ENCODE measurements around the gene ELOVL5. TPM values are rescaled to one million over a fixed set of nuclear protein-coding genes. Genes with fewer than 3 reads are reported as not detected.
A peak's percentile ranks its signal among the peaks of the same experiment; 100 is the strongest.

Gene ELOVL5
- total RNA-seq, 4 donors from 2014 or later, result 58.4 to 97.0 (median 69.7) TPM

DNA sequence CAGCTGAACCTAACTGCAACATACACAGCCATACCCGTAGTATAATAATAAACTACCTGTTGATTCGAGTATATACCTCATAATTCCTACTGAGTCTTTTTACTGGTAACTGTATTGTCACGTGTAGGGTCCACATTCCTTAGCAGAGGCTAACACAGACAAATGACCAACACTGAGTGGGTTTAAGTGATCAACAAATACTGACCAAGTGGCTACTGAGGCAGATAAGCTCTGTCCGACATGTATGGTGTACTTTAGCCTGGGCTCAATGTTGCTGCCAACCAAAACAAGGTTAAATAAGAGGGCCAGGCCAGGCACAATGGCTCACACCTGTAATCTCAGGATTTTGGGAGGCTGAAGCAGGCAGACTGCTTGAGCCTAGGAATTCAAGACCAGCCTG, 12.7 kb downstream of the ELOVL5 start:
- no peak overlapping the region for H3K4me3 ChIP-seq
- H3K9me3 ChIP-seq, result no peaks in the 10 kb centered on the region
- DNase-seq (ENCODE audit: low spot score in 2 of 2), result no peak
- H3K36me3 ChIP-seq, result peaks cover 0 to 9% (median 0%) of the 10 kb centered on the region in 3 donors
- H3K4me1 ChIP-seq, result peaks cover 0 to 70% (median 21%) of the 10 kb centered on the region in 4 donors
- H3K27me3 ChIP-seq, result no peaks in the 10 kb centered on the region
- TF ChIP-seq, protein P1, sequence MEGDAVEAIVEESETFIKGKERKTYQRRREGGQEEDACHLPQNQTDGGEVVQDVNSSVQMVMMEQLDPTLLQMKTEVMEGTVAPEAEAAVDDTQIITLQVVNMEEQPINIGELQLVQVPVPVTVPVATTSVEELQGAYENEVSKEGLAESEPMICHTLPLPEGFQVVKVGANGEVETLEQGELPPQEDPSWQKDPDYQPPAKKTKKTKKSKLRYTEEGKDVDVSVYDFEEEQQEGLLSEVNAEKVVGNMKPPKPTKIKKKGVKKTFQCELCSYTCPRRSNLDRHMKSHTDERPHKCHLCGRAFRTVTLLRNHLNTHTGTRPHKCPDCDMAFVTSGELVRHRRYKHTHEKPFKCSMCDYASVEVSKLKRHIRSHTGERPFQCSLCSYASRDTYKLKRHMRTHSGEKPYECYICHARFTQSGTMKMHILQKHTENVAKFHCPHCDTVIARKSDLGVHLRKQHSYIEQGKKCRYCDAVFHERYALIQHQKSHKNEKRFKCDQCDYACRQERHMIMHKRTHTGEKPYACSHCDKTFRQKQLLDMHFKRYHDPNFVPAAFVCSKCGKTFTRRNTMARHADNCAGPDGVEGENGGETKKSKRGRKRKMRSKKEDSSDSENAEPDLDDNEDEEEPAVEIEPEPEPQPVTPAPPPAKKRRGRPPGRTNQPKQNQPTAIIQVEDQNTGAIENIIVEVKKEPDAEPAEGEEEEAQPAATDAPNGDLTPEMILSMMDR (IDR thresholded peaks at IDR 0.05), result no peak
- TF ChIP-seq POLR2A (IDR thresholded peaks at IDR 0.05) (no peak), EP300 (IDR thresholded peaks at IDR 0.05) (no peak)
- H3K27ac ChIP-seq, result peak overlapping the region in 1 of 4 donors; percentile 76
- WGBS, 2 donors, result 75 to 81% methylated on average over 4 of the region's 4 CpGs

DNA sequence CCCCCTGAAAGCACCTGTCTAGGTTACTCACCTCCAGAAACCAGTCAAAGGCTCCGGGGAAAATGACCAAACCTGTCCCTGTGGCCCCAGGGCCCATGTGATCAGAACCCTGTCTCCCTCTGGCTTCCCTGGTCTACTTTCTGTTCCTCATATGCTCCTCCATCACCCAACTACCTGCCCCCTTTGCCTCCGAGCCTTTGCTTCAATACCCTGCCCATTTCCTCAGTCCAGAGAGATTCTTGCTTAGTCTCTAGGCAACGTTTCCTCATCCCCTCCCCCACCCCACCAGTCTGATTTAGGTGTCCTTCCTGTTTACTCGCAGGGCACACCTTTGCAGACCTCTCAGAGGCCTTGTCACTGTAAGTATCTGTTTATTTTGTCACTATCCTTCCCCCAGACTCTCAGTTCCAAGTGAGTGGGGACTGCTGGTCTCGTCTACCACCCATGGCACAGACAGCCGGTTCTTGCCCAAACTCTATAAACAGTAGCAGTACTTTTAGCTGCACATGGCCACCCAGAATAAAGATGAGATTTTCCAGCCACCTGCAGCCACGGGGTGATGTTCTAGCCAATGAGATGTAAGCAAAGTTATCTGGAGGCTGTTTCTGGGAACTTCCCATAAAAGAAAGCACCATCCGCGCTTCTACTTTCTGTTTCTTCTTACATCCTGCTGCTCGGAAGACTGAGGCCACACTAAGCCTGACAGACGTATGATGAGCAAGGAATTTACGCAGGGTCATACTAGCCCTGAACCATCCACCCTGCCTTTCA, 13.3 kb downstream of the ELOVL5 start:
- H3K4me3 ChIP-seq, result peak overlapping the region in 1 of 4 donors; percentile 10

DNA sequence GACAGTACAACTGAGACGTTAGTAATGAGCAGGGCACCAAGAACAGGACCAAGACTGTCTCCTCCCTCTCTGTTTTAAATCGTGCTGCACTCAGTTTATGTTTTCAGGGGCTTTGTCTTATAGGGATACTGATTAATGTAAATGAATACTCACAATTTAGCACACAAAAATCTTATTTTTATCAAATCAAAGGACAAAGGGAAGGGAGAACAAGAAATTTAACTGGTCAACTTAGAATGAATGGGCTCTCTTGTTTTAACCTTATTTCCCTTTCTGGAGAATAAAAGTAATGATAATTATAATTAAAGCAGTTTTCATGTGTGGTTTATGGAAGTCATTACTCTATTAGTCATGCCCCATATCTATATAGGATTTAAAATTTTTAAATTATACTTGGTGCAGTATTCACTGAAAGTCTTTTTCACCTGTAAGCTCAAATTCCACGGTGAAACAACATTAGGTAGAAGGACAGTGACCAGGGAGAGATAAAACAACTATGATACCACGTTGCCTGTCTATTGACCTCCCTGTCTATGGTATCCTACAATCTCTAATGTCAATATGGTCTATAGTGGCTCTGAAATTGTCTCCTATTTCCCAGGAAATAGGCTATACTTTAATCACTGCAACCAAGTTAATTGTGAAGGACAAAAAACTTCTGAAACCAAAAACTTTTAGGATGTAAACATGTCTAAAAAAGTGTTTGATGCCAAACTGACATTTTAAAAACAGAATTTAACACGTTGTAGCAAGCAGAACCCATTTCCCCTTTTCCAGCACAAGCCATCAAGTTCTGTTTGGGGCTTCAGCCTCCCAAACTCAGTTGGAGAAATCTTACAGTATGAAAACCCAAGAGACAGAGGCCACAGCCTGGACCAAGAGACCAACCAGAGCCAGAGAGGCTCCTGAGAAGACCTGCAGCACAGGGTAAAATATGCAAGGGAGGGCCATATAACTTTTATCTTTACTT, 15.0 kb downstream of the ELOVL5 start:
- Histone ChIP-seq H3K27ac (peak overlapping the region in 1 of 4 donors; percentile 76), H3K4me3 (no peak overlapping the region), H3K9me3 (no peaks in the 10 kb centered on the region), H3K4me1 (peaks cover 0 to 69% (median 20%) of the 10 kb centered on the region in 4 donors), H3K27me3 (no peaks in the 10 kb centered on the region), H3K36me3 (peaks cover 0 to 9% (median 0%) of the 10 kb centered on the region in 3 donors)
- 48 to 52% methylated on average over 5 of the region's 5 CpGs for WGBS, 2 donors
- DNase-seq (ENCODE audit: low spot score in 2 of 2), result no peak
- TF ChIP-seq, protein P1 (IDR thresholded peaks at IDR 0.05), result no peak
- TF ChIP-seq POLR2A (IDR thresholded peaks at IDR 0.05), result no peak
- no peak for TF ChIP-seq EP300 (IDR thresholded peaks at IDR 0.05)

More for the DNA sequence above, 13.3 kb downstream of the ELOVL5 start:
- TF ChIP-seq, protein P1 (IDR thresholded peaks at IDR 0.05), result no peak
- no peak for TF ChIP-seq POLR2A (IDR thresholded peaks at IDR 0.05)
- no peak for TF ChIP-seq EP300 (IDR thresholded peaks at IDR 0.05)
- Histone ChIP-seq H3K9me3 (no peaks in the 10 kb centered on the region), H3K4me1 (peaks cover 0 to 67% (median 21%) of the 10 kb centered on the region in 4 donors), H3K27me3 (no peaks in the 10 kb centered on the region), H3K27ac (peak overlapping the region in 3 of 4 donors; percentile 15 to 76 (median 23)), H3K36me3 (peaks cover 0 to 9% (median 0%) of the 10 kb centered on the region in 3 donors)
- 66 to 73% methylated on average over 12 of the region's 12 CpGs for WGBS, 2 donors
- DNase-seq (ENCODE audit: low spot score in 2 of 2), result no peak

DNA sequence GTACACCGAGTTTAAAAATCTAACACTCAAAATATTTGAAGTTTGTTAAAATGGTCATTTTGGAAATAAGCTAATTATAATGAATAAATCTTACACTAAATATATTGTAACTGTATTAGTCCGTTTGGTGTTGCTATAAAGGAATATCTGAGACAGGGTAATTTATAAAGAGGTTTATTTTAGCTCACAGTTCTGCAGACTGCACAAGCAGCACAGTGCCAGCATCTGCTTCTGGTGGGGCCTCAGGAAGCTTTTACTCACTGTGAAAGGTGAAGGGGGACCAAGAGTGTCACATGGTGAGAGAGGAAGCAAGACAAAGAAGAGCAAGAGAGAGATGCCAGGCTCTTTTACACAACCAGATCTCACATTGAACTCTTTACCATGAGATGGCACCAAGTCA, 17.1 kb downstream of the ELOVL5 start:
- peaks cover 0 to 76% (median 26%) of the 10 kb centered on the region in 4 donors for H3K4me1 ChIP-seq
- H3K27me3 ChIP-seq, result no peaks in the 10 kb centered on the region
- no peaks in the 10 kb centered on the region for H3K9me3 ChIP-seq
- 93 to 96% methylated on average over 2 of the region's 2 CpGs for WGBS, 2 donors
- H3K36me3 ChIP-seq, result peaks cover 0 to 4% (median 0%) of the 10 kb centered on the region in 3 donors
- no peak for TF ChIP-seq POLR2A (IDR thresholded peaks at IDR 0.05)
- TF ChIP-seq, protein P1 (IDR thresholded peaks at IDR 0.05), result no peak
- no peak for TF ChIP-seq EP300 (IDR thresholded peaks at IDR 0.05)
- no peak for DNase-seq (ENCODE audit: low spot score in 2 of 2)
- no peak overlapping the region for H3K27ac ChIP-seq
- H3K4me3 ChIP-seq, result no peak overlapping the region
